SU-DHL-6 (cell line): ENCODE data around the gene ASTN2.

Source experiments
- H2AFZ ChIP-seq: fragments of 200-600 bp; sonication (generic); 2 replicates; pipeline ENCODE4 v1.6.1; 2014; ENCODE audit warnings: low read depth, mild to moderate bottlenecking, moderate library complexity, mixed read lengths, antibody characterized with exemption, low read length; ENCODE audit not compliant: severe bottlenecking
- H3F3A ChIP-seq: fragments of 200-600 bp; shearing (Covaris generic); 2 replicates; pipeline ENCODE4 v1.6.0; 2016; ENCODE audit warnings: antibody characterized with exemption, mild to moderate bottlenecking; ENCODE audit not compliant: insufficient read depth
- H3K27ac ChIP-seq: fragments of 200-600 bp; sonication (generic); 2 replicates; pipeline ENCODE4 v1.5.1; 2016; ENCODE audit warnings: low read depth, mild to moderate bottlenecking, low read length, moderate library complexity, mixed read lengths
- H3K27me3 ChIP-seq: fragments of 200-600 bp; sonication (generic), shearing (Covaris generic); 2 replicates; pipeline ENCODE4 v1.6.0; 2014; ENCODE audit warnings: mild to moderate bottlenecking, low read length
- H3K36me3 ChIP-seq: fragments of 200-600 bp; sonication (generic); 2 replicates; pipeline ENCODE4 v1.6.1; 2014; ENCODE audit warnings: mild to moderate bottlenecking, low read length, mixed read lengths
- H3K4me2 ChIP-seq: fragments of 300-600, 200-600 bp; shearing (Covaris generic), sonication (generic); 2 replicates; pipeline ENCODE4 v1.6.0; 2014; ENCODE audit warnings: low read length, low read depth, mild to moderate bottlenecking; ENCODE audit not compliant: poor library complexity, severe bottlenecking
- H3K4me3 ChIP-seq: fragments of 200-600 bp; sonication (generic); 2 replicates; pipeline ENCODE4 v1.5.1; 2014; ENCODE audit warnings: antibody characterized with exemption, low read length, mild to moderate bottlenecking, mixed read lengths; ENCODE audit not compliant: insufficient read depth, poor library complexity, severe bottlenecking
- H3K79me2 ChIP-seq: fragments of 200-600 bp; sonication (generic); 2 replicates; pipeline ENCODE4 v1.6.1; 2014; ENCODE audit warnings: mild to moderate bottlenecking, low read length, moderate library complexity; ENCODE audit not compliant: insufficient read depth
- H3K9ac ChIP-seq: fragments of 200-600 bp; sonication (generic); 2 replicates; pipeline ENCODE4 v1.7.0; 2014; ENCODE audit warnings: mild to moderate bottlenecking, low read length
- H3K9me2 ChIP-seq: fragments of 200-600 bp; sonication (generic); replicated peaks from 2 replicates; pipeline ENCODE4 v1.6.1; 2014; ENCODE audit warnings: low read length; ENCODE audit not compliant: insufficient read depth
- H3K9me3 ChIP-seq: fragments of 200-600 bp; sonication (generic); 2 replicates; pipeline ENCODE4 v1.6.1; 2014; ENCODE audit warnings: low read length, mixed read lengths; ENCODE audit not compliant: insufficient read depth
- H4K20me1 ChIP-seq: fragments of 200-600 bp; sonication (generic); 2 replicates; pipeline ENCODE4 v1.6.1; 2014; ENCODE audit warnings: low read depth, mild to moderate bottlenecking, antibody characterized with exemption, low read length, moderate library complexity, mixed read lengths
- CTCF ChIP-seq: fragments of 200-600 bp; sonication (generic); IDR thresholded peaks from one replicate; pipeline ENCODE4 v1.5.1; 2017; ENCODE audit warnings: antibody characterized with exemption, mild to moderate bottlenecking, low read length, moderate library complexity; ENCODE audit not compliant: insufficient read depth, poor library complexity, severe bottlenecking
- EZH2phosphoT487 ChIP-seq: fragments of 200-600 bp; sonication (generic), shearing (Covaris generic); conservative IDR thresholded peaks from 2 replicates; pipeline ENCODE4 v1.6.1; 2018; ENCODE audit warnings: mild to moderate bottlenecking, antibody characterized with exemption, low read length, moderate library complexity, mixed read lengths

Gene ASTN2

GRCh38 chr9:116499434-116499833, 915.4 kb downstream of the ASTN2 start:
- H2AFZ ChIP-seq = no peak overlapping the region
- TF ChIP-seq EZH2phosphoT487 (no peak), CTCF (no peak)
- H3K9ac ChIP-seq = no peak overlapping the region
- H3K9me3 ChIP-seq = no peaks in the 10 kb centered on the region
- H3K9me2 ChIP-seq = no peaks in the 10 kb centered on the region
- H3K27me3 ChIP-seq = no peaks in the 10 kb centered on the region
- H3F3A ChIP-seq = no peaks in the 10 kb centered on the region
- H3K79me2 ChIP-seq = no peaks in the 10 kb centered on the region
- no peaks in the 10 kb centered on the region for H3K36me3 ChIP-seq
- no peak overlapping the region for H3K4me3 ChIP-seq
- no peak overlapping the region for H3K4me2 ChIP-seq
- no peaks in the 10 kb centered on the region for H4K20me1 ChIP-seq
- H3K27ac ChIP-seq = no peak overlapping the region

GRCh38 chr9:116497095-116497890, 917.6 kb downstream of the ASTN2 start:
- Histone ChIP-seq H3K4me2 (no peak overlapping the region), H3K27ac (no peak overlapping the region), H3K9ac (no peak overlapping the region), H3K79me2 (no peaks in the 10 kb centered on the region), H3K36me3 (no peaks in the 10 kb centered on the region), H2AFZ (no peak overlapping the region), H3K9me2 (no peaks in the 10 kb centered on the region), H3K27me3 (no peaks in the 10 kb centered on the region), H4K20me1 (no peaks in the 10 kb centered on the region), H3K9me3 (no peaks in the 10 kb centered on the region), H3K4me3 (no peak overlapping the region), H3F3A (no peaks in the 10 kb centered on the region)
- TF ChIP-seq CTCF = no peak

GRCh38 chr9:116496167-116496566, 918.7 kb downstream of the ASTN2 start:
- H3F3A ChIP-seq = no peaks in the 10 kb centered on the region
- no peaks in the 10 kb centered on the region for H3K9me3 ChIP-seq
- H3K4me2 ChIP-seq = no peak overlapping the region
- no peak overlapping the region for H2AFZ ChIP-seq
- H3K36me3 ChIP-seq = no peaks in the 10 kb centered on the region
- no peak overlapping the region for H3K27ac ChIP-seq
- H4K20me1 ChIP-seq = no peaks in the 10 kb centered on the region
- H3K79me2 ChIP-seq = no peaks in the 10 kb centered on the region
- no peak for TF ChIP-seq CTCF
- no peak for TF ChIP-seq EZH2phosphoT487
- no peak overlapping the region for H3K4me3 ChIP-seq
- no peaks in the 10 kb centered on the region for H3K9me2 ChIP-seq
- no peaks in the 10 kb centered on the region for H3K27me3 ChIP-seq
- no peak overlapping the region for H3K9ac ChIP-seq
